Heart right ventricle (tissue), 16 donors: ENCODE results near the gene PCGF1. TPM values are rescaled to one million over a fixed set of nuclear protein-coding genes. Genes with fewer than 3 reads are reported as not detected.

Experiments
- ATAC-seq, 8 donors: fragments of 200-7000 bp; cut with Tn5 transposase; one replicate each; pipeline ENCODE4 v1.9.1; 2020; ENCODE audit warnings: mild to moderate bottlenecking in 8 of 8, moderate library complexity in 8 of 8, moderate number of reproducible peaks in 1 of 8
- DNase-seq, 2 donors: peaks; one replicate each; pipeline ENCODE4 v3.0.0-alpha.2; 2020
- H3K27ac ChIP-seq, 10 donors: fragments of 200-600 bp; sonication (generic) in 2 of 10; one replicate each; pipeline versions ENCODE4 v1.5.0 to v1.8.0; 2020 to 2022; ENCODE audit warnings: mild to moderate bottlenecking in 3 of 10
- H3K27me3 ChIP-seq, 7 donors: fragments of 200-600 bp; one replicate each; pipeline ENCODE4 v1.8.0; 2021 to 2022; ENCODE audit warnings: mild to moderate bottlenecking in 2 of 7
- H3K36me3 ChIP-seq, 9 donors: fragments of 200-600 bp; sonication (generic) in 1 of 9; one replicate each; pipeline versions ENCODE4 v1.5.0 to v1.8.0; 2020 to 2022; ENCODE audit warnings: mild to moderate bottlenecking in 2 of 9
- H3K4me1 ChIP-seq, 9 donors: fragments of 200-600 bp; sonication (generic) in 1 of 9; one replicate each; pipeline versions ENCODE4 v1.5.0 to v1.8.0; 2020 to 2022; ENCODE audit warnings: mild to moderate bottlenecking in 4 of 9
- H3K4me3 ChIP-seq, 10 donors: fragments of 200-600 bp; sonication (generic) in 2 of 10; one replicate each; pipeline versions ENCODE4 v1.5.0 to v1.8.0; 2020 to 2022; ENCODE audit warnings: mild to moderate bottlenecking in 7 of 10, moderate library complexity in 2 of 10
- H3K9me3 ChIP-seq, 11 donors: fragments of 200-600 bp in 10 of 11; sonication (generic) in 2 of 11; one replicate each; pipeline versions ENCODE4 v1.5.0 to v1.8.0; 2013 to 2022; ENCODE audit warnings: mild to moderate bottlenecking in 2 of 11, control low read depth in 1 of 11, moderate library complexity in 1 of 11
- WGBS, 2 donors: extraction: QIAGEN DNeasy Blood & Tissue Kit; methylation state at CpG; one replicate each; pipeline ENCODE4 v1.1.7; 2013; ENCODE audit warnings: inconsistent platforms in 1 of 2; 5-methylcytosine and 5-hydroxymethylcytosine counted together
- intact Hi-C, 10 donors: fragments of 100-400 bp; cut with DNase I; formaldehyde crosslinking; loops; one replicate each; pipeline versions ENCODE4 v1.11.1 to v1.14.2; 2022
- polyA plus RNA-seq, 2 donors: library from polyadenylated mRNA; stranded (reverse); fragments of 200-250 nt; gene quantifications; one replicate each; pipeline ENCODE4 v1.2.3, GENCODE V29; 2013
- total RNA-seq, 10 donors: library from RNA; stranded (reverse); fragmentation: NEBNext Ultra II Directional in 3 of 10; extraction: Animal tissue kit (Norgen Biotek cat#: 25700) in 3 of 10; gene quantifications; one replicate each; pipeline versions ENCODE4 v1.2.1 to v1.2.4, GENCODE V29; 2021 to 2023
- TF ChIP-seq, protein P1 (sequence below), 9 donors: fragments of 200-600 bp; sonication (generic) in 2 of 9; IDR thresholded peaks; one replicate each; pipeline versions ENCODE4 v1.5.0 to v1.8.0; 2021 to 2022; ENCODE audit warnings: antibody characterized with exemption in 9 of 9, mild to moderate bottlenecking in 5 of 9, moderate library complexity in 1 of 9
- donor health status: Arrhythmogenic right ventricular cardiomyopathy.
- donor health status: ischemic (EF 13 %, LVEDD 7.1; RV severe dilation, severe dysfunction).
- donor health status: healthy with polysubstance abuse.
- donor health status: DM: no; HTN: yes; CAD: no.
- donor health status: DM: no; HTN: no; CAD: no.
- donor health status: ischemic (EF 25% LVEDD 6.9; RV normal size, moderate dysfunction).
- donor health status: ischemic (EF 25% LVEDD 5.7; RV mildly dilated, moderate dysfunction).
- donor health status: healthy.
- donor health status: DM: yes; HTN: yes; CAD: no.
- donor health status: Ischemic cardiomyopathy.
- donor health status: ischemic (EF 35%, LVEDD 5.7; RV mildly dilated, moderate dysfunction).
- donor health status: nonischemic (EF 11% LVEDD 7.7; RV severe dilation, severe dysfunction).
- donor health status: DM: yes; HTN: yes; CAD: no.
- donor health status: PGD.
- donor health status: ischemic (EF 29% LVEDD 5.4; RV normal size, mild dysfunction).
- donor health status: nonischemic (EF 23%, LVEDD 6.1; RV moderate dilation, normal function).

The PCGF1 gene
- total and polyA plus RNA-seq, 12 donors = 10.7 to 27.7 (median 16.0) TPM

- no peak for DNase-seq
- intact Hi-C loops = loop anchor here in 4 of 10 donors (2.0 to 5.0 kb wide), 2 partner anchors 25 to 84 kb away; partner anchors contain the start of genes AUP1 (in 1 of the 4) and HTRA2 (in 1 of the 4)
- WGBS, 2 donors = 24% methylated on average over 45 of the region's 45 CpGs
Observed at GRCh38 chr2:74503506-74504475, 3.7 kb downstream of the PCGF1 start.

GRCh38 chr2:74502720-74503505 is 4.6 kb downstream of the PCGF1 start:
- H3K36me3 ChIP-seq = peaks cover 0 to 20% (median 3%) of the 10 kb centered on the region in 9 donors
- peaks cover 9 to 61% (median 54%) of the 10 kb centered on the region in 7 donors for H3K27me3 ChIP-seq
- ATAC-seq (peak; percentile 63 to 79 (median 70)), DNase-seq (peak; percentile 83 to 87)
- H3K4me3 ChIP-seq = peak overlapping the region; percentile 42 to 85 (median 67)
- peaks cover 15 to 77% (median 60%) of the 10 kb centered on the region in 9 donors for H3K4me1 ChIP-seq
- H3K27ac ChIP-seq = peak overlapping the region; percentile 69 to 92 (median 86)
- 1 to 2% methylated on average over 64 to 67 of the region's 67 CpGs for WGBS, 2 donors
- TF ChIP-seq, protein P1, sequence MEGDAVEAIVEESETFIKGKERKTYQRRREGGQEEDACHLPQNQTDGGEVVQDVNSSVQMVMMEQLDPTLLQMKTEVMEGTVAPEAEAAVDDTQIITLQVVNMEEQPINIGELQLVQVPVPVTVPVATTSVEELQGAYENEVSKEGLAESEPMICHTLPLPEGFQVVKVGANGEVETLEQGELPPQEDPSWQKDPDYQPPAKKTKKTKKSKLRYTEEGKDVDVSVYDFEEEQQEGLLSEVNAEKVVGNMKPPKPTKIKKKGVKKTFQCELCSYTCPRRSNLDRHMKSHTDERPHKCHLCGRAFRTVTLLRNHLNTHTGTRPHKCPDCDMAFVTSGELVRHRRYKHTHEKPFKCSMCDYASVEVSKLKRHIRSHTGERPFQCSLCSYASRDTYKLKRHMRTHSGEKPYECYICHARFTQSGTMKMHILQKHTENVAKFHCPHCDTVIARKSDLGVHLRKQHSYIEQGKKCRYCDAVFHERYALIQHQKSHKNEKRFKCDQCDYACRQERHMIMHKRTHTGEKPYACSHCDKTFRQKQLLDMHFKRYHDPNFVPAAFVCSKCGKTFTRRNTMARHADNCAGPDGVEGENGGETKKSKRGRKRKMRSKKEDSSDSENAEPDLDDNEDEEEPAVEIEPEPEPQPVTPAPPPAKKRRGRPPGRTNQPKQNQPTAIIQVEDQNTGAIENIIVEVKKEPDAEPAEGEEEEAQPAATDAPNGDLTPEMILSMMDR (IDR thresholded peaks at IDR 0.05) = peak in 7 of 9 donors; percentile 10 to 57 (median 35)
- intact Hi-C loops = loop anchor here in 4 of 10 donors (2.0 to 5.0 kb wide), 2 partner anchors 26 to 84 kb away; partner anchors contain the start of genes AUP1 (in 1 of the 4) and HTRA2 (in 1 of the 4)
- H3K9me3 ChIP-seq = no peaks in the 10 kb centered on the region

More at GRCh38 chr2:74503506-74504475, 3.7 kb downstream of the PCGF1 start:
- Histone ChIP-seq H3K9me3 (no peaks in the 10 kb centered on the region), H3K4me1 (peaks cover 10 to 74% (median 56%) of the 10 kb centered on the region in 9 donors), H3K27me3 (peaks cover 2 to 56% (median 45%) of the 10 kb centered on the region in 7 donors), H3K27ac (peak overlapping the region; percentile 69 to 92 (median 86)), H3K36me3 (peaks cover 0 to 20% (median 3%) of the 10 kb centered on the region in 9 donors), H3K4me3 (peak overlapping the region; percentile 42 to 85 (median 67))
- TF ChIP-seq, protein P1 (IDR thresholded peaks at IDR 0.05) = no peak
- ATAC-seq = no peak

DNA sequence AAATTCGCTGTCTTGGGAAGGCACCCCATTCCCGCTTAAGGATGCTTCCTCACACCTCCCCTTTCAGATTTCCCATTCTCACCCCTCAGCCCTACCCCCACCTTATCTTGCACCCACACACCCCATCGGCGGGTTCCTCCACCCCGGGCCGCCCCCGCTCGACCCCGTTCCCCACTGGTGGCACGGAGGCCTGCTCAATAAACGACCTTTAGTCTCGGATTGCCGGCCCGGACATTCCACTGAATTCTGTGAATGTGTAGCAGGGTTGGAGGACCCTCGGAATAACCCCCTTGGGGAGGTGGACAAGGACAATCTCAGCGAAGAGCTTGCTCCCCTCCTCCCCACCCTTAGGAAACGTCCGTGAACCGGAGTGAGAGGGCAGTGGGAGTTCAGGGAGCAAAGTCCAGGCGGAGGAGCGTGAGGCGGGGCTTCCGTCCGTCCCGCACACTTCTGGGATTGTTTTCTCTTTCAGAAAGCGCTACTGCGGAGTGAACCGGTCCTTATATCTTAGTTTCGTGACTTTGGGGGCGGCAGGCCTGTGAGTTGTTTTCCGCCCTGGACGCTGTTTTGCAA is 5.3 kb downstream of the PCGF1 start:
- peak overlapping the region; percentile 42 to 85 (median 67) for H3K4me3 ChIP-seq

More for the DNA sequence above, 5.3 kb downstream of the PCGF1 start:
- intact Hi-C loops = loop anchor here in 4 of 10 donors (2.0 to 5.0 kb wide), 2 partner anchors 27 to 85 kb away; partner anchors contain the start of genes AUP1 (in 1 of the 4) and HTRA2 (in 1 of the 4)
- TF ChIP-seq, protein P1 (IDR thresholded peaks at IDR 0.05) = no peak
- DNase-seq (no peak), ATAC-seq (peak in 2 of 8 donors; percentile 20 to 27)
- Histone ChIP-seq H3K4me1 (peaks cover 19 to 82% (median 65%) of the 10 kb centered on the region in 9 donors), H3K27ac (peak overlapping the region in 9 of 10 donors; percentile 84 to 92 (median 87)), H3K27me3 (peaks cover 9 to 67% (median 60%) of the 10 kb centered on the region in 7 donors), H3K9me3 (no peaks in the 10 kb centered on the region), H3K36me3 (peaks cover 0 to 20% (median 3%) of the 10 kb centered on the region in 9 donors)
- 9 to 12% methylated on average over 32 of the region's 32 CpGs for WGBS, 2 donors
